ENCODE data around the gene LRRC26. TPM values are rescaled to one million over a fixed set of nuclear protein-coding genes. Genes with fewer than 3 reads are reported as not detected.

LRRC26 gene
- total RNA-seq, 2 experiments from 2014 or later = not detected

DNA sequence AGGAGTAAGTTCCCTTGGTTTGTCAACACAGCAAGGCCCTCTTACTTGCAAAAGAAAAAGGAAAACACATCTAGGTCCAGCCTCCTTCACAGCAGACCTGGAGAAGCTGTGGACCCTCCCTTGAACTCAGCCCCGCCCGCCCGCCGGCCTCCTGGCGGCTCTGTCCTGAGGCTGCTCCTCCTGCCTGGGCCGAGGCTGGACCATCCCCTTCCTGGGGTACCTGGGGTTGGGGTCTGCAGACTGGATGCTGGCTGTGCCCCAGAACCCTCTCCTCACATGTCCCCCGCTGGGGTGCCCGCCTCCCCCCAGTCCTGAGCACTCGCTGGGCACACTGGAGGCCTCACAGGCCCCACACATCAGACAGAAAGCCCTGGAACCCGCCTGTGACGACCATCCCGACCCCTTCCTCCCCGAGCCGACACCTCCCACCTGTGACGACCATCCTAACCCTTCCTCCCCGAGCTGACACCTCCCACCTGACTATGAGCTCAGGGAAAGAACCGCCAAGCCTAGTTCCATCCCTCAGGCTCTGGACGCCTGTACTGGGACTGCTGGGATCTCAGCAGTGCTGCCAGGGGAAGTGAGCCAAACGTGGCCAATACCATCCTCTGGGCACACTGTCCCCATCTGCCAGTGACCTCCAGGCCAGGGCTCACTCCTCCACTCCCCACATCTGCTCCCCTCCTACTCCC, 9.2 kb upstream of the LRRC26 start:
- no peaks in the 10 kb centered on the region for H3K27me3 Mint-ChIP-seq (ENCODE audit: low read depth)
- ChIA-PET CTCF (no interaction called here), POLR2A (no interaction called here)
- ATAC-seq (no peak), DNase-seq (no peak)
- H3K27ac Mint-ChIP-seq = no peak overlapping the region
- H3K9me3 Mint-ChIP-seq (ENCODE audit: insufficient read depth) = no peaks in the 10 kb centered on the region
- peaks cover 12% of the 10 kb centered on the region for H3K36me3 Mint-ChIP-seq (ENCODE audit: low read depth)
- H3K4me1 Mint-ChIP-seq (ENCODE audit: low read depth) = no peaks in the 10 kb centered on the region
- H3K4me3 Mint-ChIP-seq = no peak overlapping the region

DNA sequence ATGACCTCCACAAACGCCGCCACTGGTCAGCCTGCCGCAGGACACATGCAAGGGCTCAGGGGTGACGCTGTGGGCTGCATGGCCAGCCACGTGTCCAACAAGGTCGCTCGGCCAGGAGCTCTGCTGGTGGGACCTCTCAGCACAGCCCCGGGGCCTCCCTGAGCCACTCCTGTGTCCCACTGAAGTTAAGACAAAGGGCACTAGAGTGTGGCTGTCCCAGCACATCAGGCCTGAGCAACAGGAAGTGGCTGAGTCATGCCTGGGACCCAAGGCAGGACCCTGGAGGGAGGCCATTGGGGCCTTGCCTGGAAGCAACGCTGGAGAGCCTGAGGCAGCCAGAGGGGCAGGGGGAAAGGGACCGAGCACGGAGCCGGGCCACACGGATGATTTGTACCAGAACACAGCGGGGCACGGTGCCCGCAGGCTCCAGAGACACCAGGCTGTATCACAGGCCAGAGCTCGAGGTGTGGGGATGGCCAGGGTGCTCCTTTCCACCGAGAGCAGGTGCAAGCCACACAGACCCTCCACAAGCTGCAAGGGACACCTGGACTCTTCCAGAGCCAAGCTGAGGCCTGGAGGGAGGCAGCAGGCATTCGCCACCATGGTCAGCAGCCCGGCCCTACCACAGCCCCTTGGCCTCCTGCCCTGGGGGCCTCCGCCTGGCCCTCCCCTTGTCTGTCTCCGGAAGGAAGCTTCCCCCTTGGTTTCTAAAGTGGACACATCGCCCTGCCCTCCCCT, 8.5 kb upstream of the LRRC26 start:
- DNase-seq (no peak), ATAC-seq (no peak)
- POLR2A ChIA-PET = no interaction called here
- H3K4me1 Mint-ChIP-seq (ENCODE audit: low read depth) = no peaks in the 10 kb centered on the region
- H3K27ac Mint-ChIP-seq = no peak overlapping the region
- no peak overlapping the region for H3K4me3 Mint-ChIP-seq
- peaks cover 9% of the 10 kb centered on the region for H3K36me3 Mint-ChIP-seq (ENCODE audit: low read depth)
- H3K27me3 Mint-ChIP-seq (ENCODE audit: low read depth) = peaks cover 2% of the 10 kb centered on the region
- no peaks in the 10 kb centered on the region for H3K9me3 Mint-ChIP-seq (ENCODE audit: insufficient read depth)
- CTCF ChIA-PET = no interaction called here

GRCh38 chr9:137176302-137177182, 6.7 kb upstream of the LRRC26 start:
- Mint-ChIP-seq H3K27me3 (ENCODE audit: low read depth) (peaks cover 11% of the 10 kb centered on the region), H3K4me1 (ENCODE audit: low read depth) (no peaks in the 10 kb centered on the region), H3K9me3 (ENCODE audit: insufficient read depth) (no peaks in the 10 kb centered on the region), H3K27ac (no peak overlapping the region), H3K4me3 (no peak overlapping the region), H3K36me3 (ENCODE audit: low read depth) (peaks cover 5% of the 10 kb centered on the region)
- ATAC-seq (peak; percentile 54), DNase-seq (peak; percentile 42)
- POLR2A ChIA-PET = interaction anchor here (0.8 to 1.0 kb wide), 2 partner anchors 12 to 47 kb away, joined by 3 to 4 read pairs; no protein-coding TSS in a partner anchor
- CTCF ChIA-PET = interaction anchor here (0.7 to 2.1 kb wide), 12 partner anchors 11 to 88 kb away, joined by 3 to 11 read pairs (median 3); partner anchors contain the start of genes CYSRT1 and RNF224

- ATAC-seq (no peak), DNase-seq (no peak)
- POLR2A ChIA-PET = no interaction called here
- CTCF ChIA-PET = interaction anchor here (1.3 to 2.0 kb wide), 3 partner anchors 12 to 129 kb away, joined by 3 to 5 read pairs (median 3); no protein-coding TSS in a partner anchor
- H3K27me3 Mint-ChIP-seq (ENCODE audit: low read depth) = peaks cover 17% of the 10 kb centered on the region
- peaks cover 5% of the 10 kb centered on the region for H3K36me3 Mint-ChIP-seq (ENCODE audit: low read depth)
- H3K9me3 Mint-ChIP-seq (ENCODE audit: insufficient read depth) = no peaks in the 10 kb centered on the region
- no peak overlapping the region for H3K4me3 Mint-ChIP-seq
- H3K27ac Mint-ChIP-seq = no peak overlapping the region
- H3K4me1 Mint-ChIP-seq (ENCODE audit: low read depth) = no peaks in the 10 kb centered on the region
Measured at GRCh38 chr9:137175345-137175961, 5.6 kb upstream of the LRRC26 start.

GRCh38 chr9:137174722-137175293, 5.0 kb upstream of the LRRC26 start:
- ATAC-seq (no peak), DNase-seq (no peak)
- Mint-ChIP-seq H3K27me3 (ENCODE audit: low read depth) (peaks cover 22% of the 10 kb centered on the region), H3K4me3 (no peak overlapping the region), H3K27ac (no peak overlapping the region), H3K9me3 (ENCODE audit: insufficient read depth) (no peaks in the 10 kb centered on the region), H3K36me3 (ENCODE audit: low read depth) (peaks cover 5% of the 10 kb centered on the region), H3K4me1 (ENCODE audit: low read depth) (no peaks in the 10 kb centered on the region)
- ChIA-PET POLR2A (interaction anchor here (1.0 kb wide), 1 partner anchor 8 kb away, joined by 3 read pairs; no protein-coding TSS in a partner anchor), CTCF (interaction anchor here (1.3 to 2.0 kb wide), 2 partner anchors 13 to 128 kb away, joined by 3 to 5 read pairs; no protein-coding TSS in a partner anchor)

DNA sequence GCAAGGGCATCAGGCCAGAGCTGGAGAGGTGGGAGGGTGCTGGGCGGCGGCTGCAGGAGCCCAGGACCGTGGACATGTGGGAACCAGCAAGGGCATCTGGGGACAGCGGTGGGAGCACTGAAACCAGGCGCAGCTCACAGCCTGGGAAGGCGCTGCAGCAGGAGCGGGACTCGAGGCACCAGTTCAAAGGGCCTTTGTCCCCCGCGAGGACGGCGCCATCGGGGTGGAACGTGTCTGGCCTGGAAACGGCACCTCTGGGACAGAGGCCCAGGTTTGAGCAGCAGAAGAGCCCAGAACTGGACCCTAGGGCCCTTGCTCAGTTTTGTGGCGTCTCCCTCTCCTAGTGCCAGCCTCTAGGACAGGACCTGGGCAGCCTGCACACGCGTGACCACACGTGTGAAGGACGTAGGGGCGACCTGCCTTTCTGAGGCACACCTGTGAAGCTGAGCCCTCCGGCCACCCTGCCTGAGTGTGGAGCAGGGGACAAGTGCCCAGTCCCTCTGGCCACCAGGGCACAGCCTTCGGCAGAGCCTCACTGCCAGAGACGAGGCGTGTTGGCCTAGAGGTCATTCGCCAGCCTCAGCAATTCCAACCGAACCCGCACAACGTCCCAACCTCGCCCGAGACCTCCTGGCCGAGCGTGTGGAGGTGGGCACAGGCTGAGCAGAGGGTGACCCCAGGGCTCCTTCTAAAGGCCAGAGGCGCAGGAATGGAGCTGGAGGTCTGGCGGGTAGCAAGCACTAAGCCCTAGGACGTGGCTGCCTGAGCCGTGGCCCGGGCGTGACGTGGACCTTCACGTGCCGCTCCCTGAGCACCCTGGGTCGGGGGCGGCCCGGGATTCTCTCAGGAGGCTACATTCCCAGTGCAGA, 4.2 kb upstream of the LRRC26 start:
- Mint-ChIP-seq H3K9me3 (ENCODE audit: insufficient read depth) (no peaks in the 10 kb centered on the region), H3K27me3 (ENCODE audit: low read depth) (peaks cover 24% of the 10 kb centered on the region), H3K27ac (no peak overlapping the region), H3K4me1 (ENCODE audit: low read depth) (no peaks in the 10 kb centered on the region), H3K36me3 (ENCODE audit: low read depth) (peaks cover 5% of the 10 kb centered on the region), H3K4me3 (no peak overlapping the region)
- DNase-seq (no peak), ATAC-seq (no peak)
- CTCF ChIA-PET = no interaction called here
- POLR2A ChIA-PET = interaction anchor here (1.0 kb wide), 1 partner anchor 9 kb away, joined by 3 read pairs; no protein-coding TSS in a partner anchor

GRCh38 chr9:137172901-137173795, 3.3 kb upstream of the LRRC26 start:
- Mint-ChIP-seq H3K27ac (no peak overlapping the region), H3K27me3 (ENCODE audit: low read depth) (peaks cover 30% of the 10 kb centered on the region), H3K4me3 (no peak overlapping the region), H3K36me3 (ENCODE audit: low read depth) (peaks cover 5% of the 10 kb centered on the region), H3K9me3 (ENCODE audit: insufficient read depth) (no peaks in the 10 kb centered on the region), H3K4me1 (ENCODE audit: low read depth) (peaks cover 3% of the 10 kb centered on the region)
- ATAC-seq (no peak), DNase-seq (no peak)
- POLR2A ChIA-PET = no interaction called here
- CTCF ChIA-PET = no interaction called here

- Mint-ChIP-seq H3K36me3 (ENCODE audit: low read depth) (no peaks in the 10 kb centered on the region), H3K9me3 (ENCODE audit: insufficient read depth) (no peaks in the 10 kb centered on the region), H3K27ac (no peak overlapping the region), H3K27me3 (ENCODE audit: low read depth) (peaks cover 40% of the 10 kb centered on the region), H3K4me3 (no peak overlapping the region), H3K4me1 (ENCODE audit: low read depth) (peaks cover 3% of the 10 kb centered on the region)
- ChIA-PET POLR2A (interaction anchor here (0.6 to 0.8 kb wide), 4 partner anchors 16 to 71 kb away, joined by 3 to 4 read pairs (median 3); no protein-coding TSS in a partner anchor), CTCF (no interaction called here)
- DNase-seq (no peak), ATAC-seq (no peak)
Measured at GRCh38 chr9:137171149-137171900, 1.5 kb upstream of the LRRC26 start.

DNA sequence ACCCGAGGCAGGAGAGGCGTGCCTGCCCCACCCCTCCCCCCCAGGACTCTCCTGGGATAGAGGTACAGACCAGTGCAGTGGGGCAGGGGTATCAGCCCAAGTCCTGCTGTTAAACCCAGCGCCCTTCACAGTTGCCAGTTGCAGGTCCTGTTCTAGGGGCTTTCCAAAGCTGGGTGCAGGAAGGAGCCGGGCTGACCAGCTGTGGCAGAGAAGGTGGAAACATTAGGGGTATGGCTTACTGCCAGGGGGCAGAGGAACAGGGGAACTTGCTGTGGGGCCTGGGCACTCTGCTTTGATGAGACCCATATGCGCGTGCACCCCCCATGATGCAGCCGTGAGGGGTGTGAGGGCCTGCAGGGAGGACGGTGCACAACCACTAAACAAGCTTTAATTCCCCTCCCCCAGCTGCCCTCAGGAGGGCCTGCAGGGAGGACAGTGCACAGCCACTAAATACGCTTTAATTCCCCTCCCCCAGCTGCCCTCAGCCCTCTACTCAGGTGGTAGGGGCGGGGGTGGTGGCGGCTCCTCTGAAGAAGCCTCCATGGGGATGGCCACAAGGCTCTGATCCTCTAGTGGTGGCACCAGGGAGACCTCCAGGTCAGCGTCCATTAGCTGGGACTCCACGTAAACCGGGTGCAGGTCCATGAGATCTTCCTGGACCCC, 766 bp upstream of the LRRC26 start:
- no peaks in the 10 kb centered on the region for H3K36me3 Mint-ChIP-seq (ENCODE audit: low read depth)
- DNase-seq (no peak), ATAC-seq (no peak)
- H3K4me1 Mint-ChIP-seq (ENCODE audit: low read depth) = peaks cover 3% of the 10 kb centered on the region
- no peaks in the 10 kb centered on the region for H3K9me3 Mint-ChIP-seq (ENCODE audit: insufficient read depth)
- H3K4me3 Mint-ChIP-seq = no peak overlapping the region
- H3K27me3 Mint-ChIP-seq (ENCODE audit: low read depth) = peaks cover 40% of the 10 kb centered on the region
- ChIA-PET POLR2A (interaction anchor here (0.6 to 1.0 kb wide), 6 partner anchors 17 to 72 kb away, joined by 3 to 4 read pairs (median 3); no protein-coding TSS in a partner anchor), CTCF (no interaction called here)
- no peak overlapping the region for H3K27ac Mint-ChIP-seq

Data from activated CD8-positive, alpha-beta T cell treated with anti-CD3 and anti-CD28 coated beads, Interleukin-2, amount 10 ng/mL, durations not matched to agents 7 days and 5 days (primary cell).